ENCODE measurements around the gene TRMU.

TRMU gene

GRCh38 chr22:46367707-46368191 is 32.2 kb downstream of the TRMU start:
- Mint-ChIP-seq H3K36me3 (ENCODE audit: insufficient read depth) (peaks cover 4% of the 10 kb centered on the region), H3K9me3 (no peaks in the 10 kb centered on the region), H3K4me3 (peak overlapping the region; percentile 44 to 53)

DNA sequence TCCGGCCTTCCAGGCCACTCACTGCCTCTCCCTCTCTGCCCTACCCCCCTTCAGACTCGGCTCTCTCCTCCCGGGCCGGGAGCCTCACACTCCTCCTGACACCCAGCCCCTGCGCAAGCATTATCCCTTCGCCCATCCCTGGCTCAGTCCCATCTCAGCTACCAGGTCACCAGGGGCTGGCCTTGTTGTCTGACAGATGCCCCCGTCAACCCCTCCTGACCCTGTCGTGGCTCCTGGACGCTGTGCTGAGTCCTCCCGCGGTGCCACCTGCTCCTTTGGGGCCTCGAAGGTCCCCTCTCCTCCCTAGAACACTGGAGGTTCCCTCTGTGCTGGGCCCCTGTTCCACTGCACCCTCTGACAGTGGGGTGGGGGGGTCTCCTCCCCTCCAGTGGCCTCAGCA is 32.9 kb downstream of the TRMU start:
- DNase-seq (no peak), ATAC-seq (replicated peaks) (no peak)
- Mint-ChIP-seq H3K27ac (no peak overlapping the region), H3K9me3 (no peaks in the 10 kb centered on the region), H3K4me1 (ENCODE audit: low read depth in 2 of 2) (peaks cover 42 to 46% of the 10 kb centered on the region in 2 donors), H3K4me3 (peak overlapping the region in 1 of 2 donors; percentile 42), H3K36me3 (ENCODE audit: insufficient read depth) (peaks cover 4% of the 10 kb centered on the region), H3K27me3 (no peaks in the 10 kb centered on the region)

More at GRCh38 chr22:46367707-46368191, 32.2 kb downstream of the TRMU start:
- peak; percentile 76 to 80 (median 79) for DNase-seq
- Mint-ChIP-seq H3K27ac (peak overlapping the region in 1 of 2 donors; percentile 67), H3K4me1 (ENCODE audit: low read depth in 2 of 2) (peaks cover 37 to 44% of the 10 kb centered on the region in 2 donors), H3K27me3 (peaks cover 0 to 5% of the 10 kb centered on the region in 2 donors)
- peak; percentile 35 for ATAC-seq (replicated peaks)

DNA sequence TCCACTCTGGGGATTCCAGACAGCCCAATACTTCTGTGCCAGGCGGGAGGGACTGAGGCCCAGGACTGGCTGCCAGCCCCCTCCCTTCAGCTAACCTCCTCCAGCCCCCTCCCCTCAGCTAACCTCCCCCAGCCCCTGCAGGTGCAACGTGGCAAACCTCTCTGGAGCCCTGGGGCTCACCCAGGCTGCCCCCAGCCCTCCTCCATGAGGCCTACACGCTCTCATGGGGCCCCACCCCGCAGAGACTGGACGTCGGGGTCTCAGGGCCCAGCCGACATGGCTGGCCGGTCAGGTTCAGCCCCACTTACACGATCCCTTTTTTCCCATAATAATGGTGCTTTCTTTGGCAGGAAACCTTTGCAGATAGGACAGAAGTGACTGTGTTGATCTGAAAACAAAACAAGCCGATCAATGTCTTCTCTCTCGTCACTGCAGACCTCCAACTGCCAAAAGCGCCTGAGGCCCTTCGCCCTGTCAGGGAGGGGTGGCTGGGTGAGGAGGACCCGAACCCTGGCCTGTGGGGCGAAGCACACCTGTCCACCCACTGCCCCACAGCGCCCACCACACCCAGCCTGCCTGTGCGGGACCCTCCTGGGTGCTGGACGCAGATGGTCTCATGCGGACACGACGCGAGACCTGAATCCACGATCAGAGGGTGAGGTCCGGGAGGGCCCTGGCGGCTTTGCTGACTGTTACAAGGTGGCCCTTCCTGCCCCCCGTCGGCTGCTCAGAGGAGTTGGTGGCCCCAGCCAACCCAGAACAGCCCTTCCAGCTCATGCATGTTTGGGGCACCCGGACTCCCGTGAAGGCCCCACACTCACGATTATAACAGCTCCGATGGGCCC is 33.6 kb downstream of the TRMU start:
- peak overlapping the region in 1 of 2 donors; percentile 94 for H3K27ac Mint-ChIP-seq

DNA sequence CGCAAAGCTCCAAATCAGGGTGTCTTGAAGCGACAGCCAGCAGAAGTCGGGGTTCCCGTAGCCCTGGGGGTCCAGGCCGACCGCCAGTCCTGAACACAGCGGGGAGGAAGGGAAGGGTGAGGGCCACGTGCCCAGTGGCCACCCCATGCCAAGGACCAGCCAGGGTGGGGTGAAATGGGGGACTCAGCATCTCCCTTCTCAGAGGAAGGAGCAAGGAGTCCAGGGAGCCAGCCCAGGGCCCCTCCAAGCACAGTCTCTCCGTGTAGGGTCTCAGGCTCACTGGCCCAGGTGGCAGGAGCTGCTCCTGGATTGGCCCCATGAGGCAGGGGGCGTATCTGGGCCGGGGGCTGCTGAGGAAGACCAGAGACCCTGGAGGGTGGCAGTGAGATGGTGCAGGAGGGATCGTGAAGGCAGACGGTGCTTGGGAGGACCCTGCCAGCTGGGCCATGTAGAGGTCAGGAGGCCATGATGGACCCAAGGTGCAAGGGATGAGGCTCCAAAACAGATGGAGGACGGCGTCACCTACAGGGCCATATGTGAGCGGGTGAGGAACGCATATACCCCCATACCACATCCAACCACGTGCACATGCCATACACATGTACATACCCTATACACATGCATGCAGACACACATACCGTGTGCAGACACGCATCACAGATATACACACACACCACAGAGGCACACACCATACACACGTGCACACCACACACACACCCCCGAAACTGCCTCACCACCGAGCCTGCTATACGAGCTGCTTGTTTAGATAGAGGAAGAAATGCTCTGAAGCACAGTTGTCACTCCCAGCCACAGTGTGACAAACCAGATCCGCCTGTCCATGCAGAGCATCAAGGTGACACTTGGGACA is 34.4 kb downstream of the TRMU start:
- Mint-ChIP-seq H3K27me3 (no peaks in the 10 kb centered on the region), H3K4me1 (ENCODE audit: low read depth in 2 of 2) (peaks cover 52 to 56% of the 10 kb centered on the region in 2 donors), H3K4me3 (peak overlapping the region; percentile 81 to 82), H3K36me3 (ENCODE audit: insufficient read depth) (peaks cover 4% of the 10 kb centered on the region), H3K9me3 (peaks cover 0 to under 1% of the 10 kb centered on the region in 2 donors), H3K27ac (peak overlapping the region; percentile 94 to 95)
- ATAC-seq (replicated peaks) (peak; percentile 31), DNase-seq (peak in 2 of 3 experiments; percentile 25 to 26)

More for the DNA sequence above, 33.6 kb downstream of the TRMU start:
- peaks cover 47 to 52% of the 10 kb centered on the region in 2 donors for H3K4me1 Mint-ChIP-seq (ENCODE audit: low read depth in 2 of 2)
- ATAC-seq (replicated peaks), result no peak
- H3K4me3 Mint-ChIP-seq, result peak overlapping the region; percentile 81 to 82
- no peaks in the 10 kb centered on the region for H3K9me3 Mint-ChIP-seq
- H3K27me3 Mint-ChIP-seq, result no peaks in the 10 kb centered on the region
- no peak for DNase-seq
- H3K36me3 Mint-ChIP-seq (ENCODE audit: insufficient read depth), result peaks cover 4% of the 10 kb centered on the region

- Mint-ChIP-seq H3K27me3 (no peaks in the 10 kb centered on the region), H3K4me3 (peak overlapping the region; percentile 81 to 82), H3K36me3 (ENCODE audit: insufficient read depth) (peaks cover 9% of the 10 kb centered on the region), H3K9me3 (peaks cover 0 to 8% of the 10 kb centered on the region in 2 donors), H3K4me1 (ENCODE audit: low read depth in 2 of 2) (peaks cover 53 to 62% of the 10 kb centered on the region in 2 donors), H3K27ac (peak overlapping the region; percentile 94 to 95)
- DNase-seq (peak; percentile 77 to 78 (median 78)), ATAC-seq (replicated peaks) (peak; percentile 80)
Measured at GRCh38 chr22:46370584-46371291, 35.2 kb downstream of the TRMU start.

- Mint-ChIP-seq H3K36me3 (ENCODE audit: insufficient read depth) (peaks cover 9% of the 10 kb centered on the region), H3K9me3 (peaks cover 2 to 14% of the 10 kb centered on the region in 2 donors), H3K4me3 (peak overlapping the region; percentile 81 to 82), H3K27ac (peak overlapping the region; percentile 94 to 95), H3K4me1 (ENCODE audit: low read depth in 2 of 2) (peaks cover 55 to 64% of the 10 kb centered on the region in 2 donors), H3K27me3 (no peaks in the 10 kb centered on the region)
- no peak for ATAC-seq (replicated peaks)
- DNase-seq, result no peak
Measured at GRCh38 chr22:46371623-46372226, 36.2 kb downstream of the TRMU start.

GRCh38 chr22:46372686-46373085 is 37.2 kb downstream of the TRMU start:
- no peak for ATAC-seq (replicated peaks)
- peak overlapping the region; percentile 63 to 95 for H3K27ac Mint-ChIP-seq
- DNase-seq, result no peak
- peaks cover 54 to 63% of the 10 kb centered on the region in 2 donors for H3K4me1 Mint-ChIP-seq (ENCODE audit: low read depth in 2 of 2)
- peaks cover 2 to 14% of the 10 kb centered on the region in 2 donors for H3K9me3 Mint-ChIP-seq
- peak overlapping the region; percentile 81 to 82 for H3K4me3 Mint-ChIP-seq
- H3K36me3 Mint-ChIP-seq (ENCODE audit: insufficient read depth), result peaks cover 9% of the 10 kb centered on the region
- no peaks in the 10 kb centered on the region for H3K27me3 Mint-ChIP-seq

DNA sequence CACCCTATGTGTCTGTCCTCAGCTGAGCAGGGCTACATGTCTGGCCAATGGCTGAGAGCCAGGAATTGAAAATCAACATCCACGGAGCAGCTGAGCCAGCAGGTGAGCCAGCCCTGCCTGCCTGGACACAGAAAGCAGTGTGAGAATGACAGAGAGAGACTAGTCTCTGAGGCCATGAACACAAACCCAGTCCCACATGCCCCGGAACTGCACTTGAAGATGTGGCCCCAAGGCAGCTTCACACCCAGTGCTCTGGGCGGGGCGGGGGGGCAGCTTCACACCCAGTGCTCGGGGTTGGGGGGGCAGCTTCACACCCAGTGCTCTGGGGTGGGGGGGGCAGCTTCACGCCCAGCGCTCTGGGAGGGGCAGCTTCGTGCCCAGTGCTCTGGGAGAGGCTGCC is 37.6 kb downstream of the TRMU start:
- H3K27ac Mint-ChIP-seq, result peak overlapping the region; percentile 63 to 95
- H3K4me3 Mint-ChIP-seq, result peak overlapping the region; percentile 81 to 82
- DNase-seq (peak; percentile 24 to 32 (median 27)), ATAC-seq (replicated peaks) (peak; percentile 16)
- peaks cover 2 to 14% of the 10 kb centered on the region in 2 donors for H3K9me3 Mint-ChIP-seq
- H3K36me3 Mint-ChIP-seq (ENCODE audit: insufficient read depth), result peaks cover 9% of the 10 kb centered on the region
- peaks cover 52 to 61% of the 10 kb centered on the region in 2 donors for H3K4me1 Mint-ChIP-seq (ENCODE audit: low read depth in 2 of 2)
- H3K27me3 Mint-ChIP-seq, result no peaks in the 10 kb centered on the region

GRCh38 chr22:46373921-46374662 is 38.6 kb downstream of the TRMU start:
- peaks cover 52 to 58% of the 10 kb centered on the region in 2 donors for H3K4me1 Mint-ChIP-seq (ENCODE audit: low read depth in 2 of 2)
- DNase-seq, result peak; percentile 48 to 52 (median 51)

GRCh38 chr22:46374663-46375474 is 39.4 kb downstream of the TRMU start:
- Mint-ChIP-seq H3K27ac (peak overlapping the region; percentile 46 to 72), H3K27me3 (no peaks in the 10 kb centered on the region), H3K4me3 (peak overlapping the region; percentile 81 to 82), H3K9me3 (peaks cover 2 to 14% of the 10 kb centered on the region in 2 donors), H3K36me3 (ENCODE audit: insufficient read depth) (peaks cover 5% of the 10 kb centered on the region), H3K4me1 (ENCODE audit: low read depth in 2 of 2) (peaks cover 47 to 52% of the 10 kb centered on the region in 2 donors)
- DNase-seq (no peak), ATAC-seq (replicated peaks) (no peak)

More at GRCh38 chr22:46373921-46374662, 38.6 kb downstream of the TRMU start:
- H3K36me3 Mint-ChIP-seq (ENCODE audit: insufficient read depth), result peaks cover 9% of the 10 kb centered on the region
- no peaks in the 10 kb centered on the region for H3K27me3 Mint-ChIP-seq
- peaks cover 2 to 14% of the 10 kb centered on the region in 2 donors for H3K9me3 Mint-ChIP-seq
- peak; percentile 44 for ATAC-seq (replicated peaks)
- peak overlapping the region; percentile 81 to 82 for H3K4me3 Mint-ChIP-seq
- H3K27ac Mint-ChIP-seq, result peak overlapping the region; percentile 72 to 89

GRCh38 chr22:46376111-46376510 is 40.6 kb downstream of the TRMU start:
- no peaks in the 10 kb centered on the region for H3K27me3 Mint-ChIP-seq

More at GRCh38 chr22:46376111-46376510, 40.6 kb downstream of the TRMU start:
- ATAC-seq (replicated peaks), result no peak
- DNase-seq, result no peak
- Mint-ChIP-seq H3K36me3 (ENCODE audit: insufficient read depth) (peaks cover 5% of the 10 kb centered on the region), H3K4me1 (ENCODE audit: low read depth in 2 of 2) (peaks cover 34 to 42% of the 10 kb centered on the region in 2 donors), H3K9me3 (peaks cover 2 to 14% of the 10 kb centered on the region in 2 donors), H3K4me3 (no peak overlapping the region), H3K27ac (no peak overlapping the region)
